NCI-H2029 (cell line): ENCODE results near the gene EXD3.
"Not testable (repeated sequence)": the region's sequence is repeated elsewhere in the genome, so short reads cannot be mapped to it uniquely, and the experiment has no call there.

Experiments
- DNase-seq: peaks from one replicate; lab custom pipeline; 2025; lab: John Stamatoyannopoulos, UW

Gene EXD3

DNA sequence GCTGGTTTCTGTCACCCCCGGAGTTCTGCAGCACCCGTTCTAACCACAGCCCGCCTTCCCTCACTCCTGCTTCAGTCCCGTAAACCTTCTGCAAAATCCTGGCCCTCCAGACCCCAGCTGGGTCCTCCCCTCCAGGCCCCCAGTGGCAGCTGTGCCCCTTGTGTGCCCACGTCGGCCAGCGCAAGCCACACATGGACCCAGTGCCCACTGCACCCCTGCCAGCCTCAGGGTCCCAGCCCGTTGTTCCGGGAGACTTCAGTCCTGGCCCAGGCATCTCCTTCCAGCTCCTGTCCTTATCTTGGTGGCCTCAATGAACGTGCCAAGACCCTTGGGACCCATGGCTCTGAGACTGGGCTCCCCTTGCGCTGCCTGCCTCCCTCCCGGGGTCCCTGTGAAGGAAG lies 43.2 kb downstream of the EXD3 start:
- no peak for DNase-seq

DNA sequence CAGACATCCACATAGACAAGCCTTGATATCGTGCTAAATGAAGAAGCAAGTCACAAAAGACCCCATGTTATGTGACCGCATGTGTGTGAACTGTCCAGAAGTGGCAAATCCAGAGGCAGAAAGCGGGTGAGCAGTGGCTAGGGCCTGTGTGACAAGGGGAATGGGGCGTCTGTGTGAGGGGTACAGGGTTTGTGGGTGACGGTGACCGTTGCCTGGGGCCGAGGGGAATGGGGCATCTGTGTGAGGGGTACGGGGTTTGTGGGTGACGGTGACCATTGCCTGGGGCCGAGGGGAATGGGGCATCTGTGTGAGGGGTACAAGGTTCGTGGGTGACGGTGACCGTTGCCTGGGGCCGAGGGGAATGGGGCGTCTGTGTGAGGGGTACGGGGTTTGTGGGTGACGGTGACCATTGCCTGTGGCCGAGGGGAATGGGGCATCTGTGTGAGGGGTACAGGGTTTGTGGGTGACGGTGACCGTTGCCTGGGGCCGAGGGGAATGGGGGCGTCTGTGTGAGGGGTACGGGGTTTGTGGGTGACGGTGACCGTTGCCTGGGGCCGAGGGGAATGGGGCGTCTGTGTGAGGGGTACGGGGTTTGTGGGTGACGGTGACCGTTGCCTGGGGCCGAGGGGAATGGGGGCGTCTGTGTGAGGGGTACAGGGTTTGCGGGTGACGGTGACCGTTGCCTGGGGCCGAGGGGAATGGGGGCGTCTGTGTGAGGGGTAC lies 44.1 kb downstream of the EXD3 start:
- not testable (repeated sequence) for DNase-seq

DNA sequence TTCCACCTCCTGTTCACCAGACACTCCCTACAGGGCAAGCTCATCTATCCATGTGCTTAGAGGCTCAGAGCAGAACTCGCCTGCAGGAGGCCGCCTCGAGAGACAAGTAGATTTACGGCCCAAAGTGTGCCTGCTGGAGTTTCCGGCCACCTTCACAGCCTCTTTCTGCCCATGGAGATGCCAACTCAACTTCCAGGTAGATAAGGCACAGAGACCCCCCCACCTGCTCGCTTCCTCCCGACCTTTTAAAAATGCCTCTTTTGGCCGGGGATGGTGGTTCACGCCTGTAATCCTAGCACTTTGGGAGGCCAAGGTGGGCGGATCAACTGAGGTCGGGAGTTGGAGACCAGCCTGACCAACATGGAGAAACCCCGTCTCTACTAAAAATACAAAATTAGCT lies 46.6 kb downstream of the EXD3 start:
- no peak for DNase-seq

DNA sequence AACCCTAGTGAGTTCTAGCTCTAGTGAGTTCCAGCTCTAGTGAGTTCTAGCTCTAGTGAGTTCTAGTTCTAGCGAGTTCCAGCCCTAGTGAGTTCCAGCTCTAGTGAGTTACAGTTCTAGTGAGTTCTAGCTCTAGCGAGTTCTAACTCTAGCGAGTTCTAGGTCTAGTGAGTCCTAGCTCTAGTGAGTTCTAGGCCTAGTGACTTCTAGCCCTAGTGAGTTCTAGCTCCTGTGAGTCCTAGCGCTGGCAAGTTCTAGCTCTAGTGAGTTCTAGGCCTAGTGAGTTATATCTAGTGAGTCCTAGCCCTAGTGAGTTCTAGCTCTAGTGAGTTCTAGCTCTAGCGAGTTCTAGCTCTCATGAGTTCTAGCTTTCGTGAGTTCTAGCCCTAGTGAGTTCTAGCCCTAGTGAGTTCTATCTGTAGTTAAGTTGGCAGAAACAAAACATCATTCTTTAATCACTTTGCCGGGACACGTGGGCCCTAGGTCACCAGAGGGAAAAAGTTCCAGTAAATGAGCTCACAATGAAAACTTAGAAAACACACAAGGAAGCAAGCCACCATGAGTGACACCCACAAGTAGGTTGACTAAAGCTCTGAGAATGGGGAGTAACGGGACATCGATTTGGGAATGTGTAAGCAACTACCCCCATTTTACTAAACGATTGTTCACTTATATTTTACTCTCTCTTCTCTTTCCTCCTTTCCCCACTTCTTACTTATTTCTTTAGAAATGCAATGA lies 47.5 kb downstream of the EXD3 start:
- no peak for DNase-seq

DNA sequence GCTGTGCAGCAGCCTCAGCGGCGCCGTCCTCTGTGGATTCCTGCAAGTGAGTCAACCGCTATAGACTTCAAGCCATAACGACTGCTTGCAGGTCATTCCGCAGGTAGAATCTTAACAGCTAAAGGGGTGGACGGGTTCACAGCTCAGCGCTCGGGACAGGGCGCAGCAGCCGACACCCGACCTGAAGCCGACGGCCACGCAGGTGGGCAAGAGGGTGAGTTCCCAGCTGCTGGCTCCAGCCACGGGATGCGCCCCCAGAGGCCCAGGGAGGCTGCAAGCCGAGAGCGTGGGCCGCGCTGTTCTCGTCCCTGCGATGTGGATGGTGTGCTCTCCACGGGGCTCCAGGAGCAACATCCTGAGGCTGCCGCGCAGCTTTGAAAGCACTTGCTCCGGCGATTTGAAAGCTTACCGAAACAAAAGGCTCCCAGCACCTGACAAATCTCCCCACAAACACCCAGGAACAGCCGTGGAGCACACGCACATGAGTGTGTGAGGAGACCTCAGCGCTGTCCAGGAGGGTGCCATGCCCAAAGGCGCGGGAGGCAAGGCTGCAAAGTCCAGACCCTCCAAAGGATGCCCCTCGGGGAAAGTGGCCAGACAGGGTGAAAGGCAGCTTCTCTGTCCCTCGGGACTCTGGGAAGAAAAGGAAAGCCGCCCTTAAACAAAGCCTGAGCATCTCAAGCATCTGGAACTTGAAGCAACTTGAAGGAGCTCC lies 48.7 kb downstream of the EXD3 start:
- no peak for DNase-seq

DNA sequence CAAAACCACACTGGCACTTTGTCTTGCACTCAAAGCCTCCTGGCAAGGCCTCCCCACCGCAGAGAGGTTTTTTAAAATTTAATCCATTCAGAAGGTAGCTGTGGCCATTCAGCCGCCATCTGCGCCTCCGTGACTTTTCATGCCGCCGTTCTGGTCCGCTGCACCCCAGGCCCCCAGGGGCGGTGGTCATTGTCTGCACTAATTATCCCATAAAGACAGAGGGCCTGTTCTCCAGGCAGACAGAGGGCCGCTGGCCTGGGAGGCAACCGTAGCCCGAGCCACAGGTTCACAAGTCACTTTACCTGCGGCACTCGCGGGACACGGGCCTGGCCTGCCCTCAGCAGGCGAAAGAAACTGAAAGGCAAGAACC lies 49.4 kb downstream of the EXD3 start:
- DNase-seq, result no peak

DNA sequence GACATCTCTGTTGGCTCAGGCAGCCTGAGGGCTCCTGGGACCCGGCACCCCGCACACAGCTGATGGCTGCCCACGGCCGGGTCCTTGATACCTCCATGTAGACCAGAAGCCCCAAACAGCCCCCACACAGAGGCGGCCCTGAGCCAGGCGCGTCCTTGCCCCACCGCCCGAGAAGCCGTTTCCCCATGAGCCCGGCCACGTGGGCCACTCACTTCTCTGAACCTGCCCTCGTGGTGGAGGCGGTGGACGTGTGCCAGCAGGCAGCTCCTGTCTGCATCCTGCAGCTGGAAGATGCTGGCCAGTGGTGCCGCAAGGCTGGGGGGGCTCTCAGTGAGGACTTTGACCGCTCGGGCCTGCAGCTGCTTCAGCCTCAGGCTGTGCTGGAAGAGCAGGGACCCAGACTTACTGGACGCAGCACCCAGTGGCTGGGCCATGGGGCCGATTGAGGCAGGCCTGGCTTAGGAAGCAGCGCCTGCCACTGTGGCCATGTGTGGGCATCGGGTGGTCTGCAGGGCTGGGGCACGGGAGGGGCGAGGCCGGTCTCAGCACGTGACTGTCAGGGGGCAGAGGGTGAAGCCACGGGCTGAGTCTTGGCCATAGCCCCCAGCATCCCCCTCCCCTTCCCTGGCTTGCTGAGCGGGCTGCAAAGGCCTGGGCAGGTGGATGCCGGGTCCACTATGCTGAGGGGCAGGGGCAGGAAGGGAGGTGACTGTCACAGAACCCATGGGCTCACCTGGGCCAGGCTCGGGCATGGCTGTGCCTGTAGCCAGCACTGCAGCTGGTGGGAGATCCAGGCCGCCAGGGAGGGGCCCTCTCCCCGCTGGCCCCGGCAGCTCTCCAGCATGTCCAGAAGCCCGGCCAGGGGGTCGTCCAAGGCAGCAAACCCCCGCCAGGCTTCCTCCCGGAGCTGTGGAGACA lies 50.0 kb downstream of the EXD3 start:
- peak; percentile 21 for DNase-seq

DNA sequence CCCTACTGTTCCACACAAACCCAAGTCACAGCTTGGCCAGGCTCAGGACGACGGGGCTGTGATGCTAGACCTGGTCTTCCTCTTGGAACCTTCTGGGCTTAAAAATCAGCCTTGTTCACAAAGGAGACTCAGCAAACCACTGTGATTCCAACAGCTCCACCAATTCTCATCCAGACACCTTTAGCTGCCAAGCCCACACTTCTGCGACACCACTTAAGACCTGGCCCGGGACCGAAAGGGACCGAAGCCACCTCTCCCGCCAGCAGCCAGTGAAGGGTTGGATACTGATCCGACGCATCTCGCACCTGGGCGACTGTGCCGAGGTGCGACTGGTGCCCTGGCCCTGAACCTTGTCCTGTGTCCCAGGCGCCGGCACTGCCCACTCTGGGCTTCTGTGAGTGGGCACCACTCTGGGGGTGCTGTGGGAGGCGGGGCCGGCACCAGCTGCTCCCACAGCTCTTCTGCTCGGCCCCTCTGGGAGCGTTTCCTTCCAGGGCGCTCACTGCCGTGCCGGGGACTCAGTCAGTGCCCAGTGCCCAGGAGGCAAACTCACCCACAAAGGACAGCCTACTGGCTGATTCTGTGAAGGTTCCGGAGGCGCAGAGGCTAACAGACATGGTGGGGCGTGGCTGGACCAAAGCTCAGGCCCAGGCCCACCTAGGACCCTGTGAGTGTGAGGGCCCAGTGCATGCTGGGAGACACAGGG lies 50.9 kb downstream of the EXD3 start:
- DNase-seq, result no peak

DNA sequence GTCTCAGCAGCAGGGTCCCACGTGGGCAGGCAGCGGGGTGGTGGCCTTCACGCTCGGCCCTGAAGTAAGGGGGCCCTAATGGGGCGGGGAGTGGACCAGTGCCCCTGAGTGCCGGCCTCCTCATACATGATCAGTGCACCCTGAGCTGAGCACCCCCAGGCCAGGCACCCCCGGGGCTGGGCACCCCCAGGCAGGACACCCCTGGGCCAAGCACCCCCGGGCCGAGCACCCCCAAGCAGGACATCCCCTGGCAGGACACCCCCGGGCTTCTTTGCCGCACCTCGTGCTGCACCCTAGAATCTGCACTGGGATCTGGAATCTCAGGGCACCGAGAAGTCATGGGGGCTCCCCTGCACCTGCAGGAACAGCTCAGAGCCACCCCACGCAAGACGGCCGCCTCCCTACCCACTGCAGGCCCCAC lies 51.4 kb downstream of the EXD3 start:
- no peak for DNase-seq

DNA sequence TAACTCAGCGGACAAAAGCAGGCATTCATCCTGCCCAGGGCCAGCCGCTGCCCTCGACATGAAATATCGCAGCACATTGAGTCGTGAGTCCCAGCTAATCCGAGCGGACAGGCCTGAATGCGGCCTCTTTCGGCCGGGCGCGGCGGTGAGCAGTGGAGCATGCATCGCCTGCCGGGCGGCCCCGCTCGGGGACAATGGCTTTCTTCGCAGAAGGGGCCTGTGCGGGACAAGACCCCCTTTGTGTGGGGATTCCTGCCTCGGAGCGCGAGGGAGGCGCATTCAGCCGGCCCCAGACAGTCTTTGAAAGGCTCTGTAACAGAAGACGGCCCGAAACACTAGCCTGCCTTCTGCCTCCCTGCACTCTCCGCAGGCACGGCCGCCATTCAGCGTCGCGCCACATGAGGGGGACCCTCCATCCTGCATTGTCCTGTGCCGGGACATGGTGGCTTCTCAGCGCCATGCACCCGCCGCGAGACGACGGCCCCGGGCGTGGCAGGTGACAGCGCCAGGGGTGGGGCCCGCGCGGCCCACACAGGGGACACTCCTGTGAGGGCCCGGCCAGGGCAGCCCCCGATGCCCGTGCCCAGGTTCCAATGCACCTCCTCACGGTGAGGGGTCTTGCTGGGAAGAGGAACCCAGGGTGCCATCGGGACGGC lies 52.0 kb downstream of the EXD3 start:
- DNase-seq, result no peak

DNA sequence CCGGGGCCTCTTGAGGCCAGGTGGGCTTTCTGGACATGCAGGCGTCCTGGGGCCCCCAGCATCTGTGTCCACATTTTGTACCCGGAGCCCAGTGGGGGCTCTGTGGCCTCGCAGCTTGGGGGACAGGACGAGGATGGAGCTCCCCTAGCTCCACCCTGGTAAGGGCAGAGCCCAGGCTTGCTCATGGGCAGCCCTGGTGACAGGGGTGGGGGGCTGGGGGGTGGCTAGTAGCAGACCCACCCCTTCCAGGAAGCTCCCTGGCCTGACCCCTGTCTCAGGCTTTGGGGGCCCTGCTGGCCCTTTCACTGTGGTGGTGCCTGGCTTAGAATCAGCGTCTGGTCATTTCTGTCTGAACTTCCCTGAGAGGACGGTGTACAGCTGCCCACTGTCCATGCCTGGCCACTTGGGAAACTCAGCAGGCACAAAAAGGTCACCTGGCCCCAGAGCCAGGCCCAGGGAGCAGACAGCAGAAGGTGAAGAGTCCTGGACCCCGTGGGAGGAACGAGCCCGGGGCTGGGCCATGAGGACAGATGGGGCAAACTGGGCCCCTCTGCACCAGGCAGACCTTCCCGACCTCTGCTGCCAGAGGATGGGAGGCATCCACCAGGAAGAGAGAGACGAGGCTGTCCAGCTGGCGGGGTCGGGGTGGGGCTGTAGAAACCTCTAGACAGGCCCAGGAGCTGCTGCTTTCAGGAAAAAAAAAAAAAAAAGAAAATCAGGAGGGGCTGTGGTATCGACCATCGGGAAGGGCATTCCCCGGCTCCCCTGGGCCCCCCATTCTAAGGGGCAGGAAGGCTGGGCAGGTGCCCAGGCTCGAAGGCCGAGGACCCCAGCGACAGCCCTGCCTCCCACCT lies 52.8 kb downstream of the EXD3 start:
- no peak for DNase-seq

DNA sequence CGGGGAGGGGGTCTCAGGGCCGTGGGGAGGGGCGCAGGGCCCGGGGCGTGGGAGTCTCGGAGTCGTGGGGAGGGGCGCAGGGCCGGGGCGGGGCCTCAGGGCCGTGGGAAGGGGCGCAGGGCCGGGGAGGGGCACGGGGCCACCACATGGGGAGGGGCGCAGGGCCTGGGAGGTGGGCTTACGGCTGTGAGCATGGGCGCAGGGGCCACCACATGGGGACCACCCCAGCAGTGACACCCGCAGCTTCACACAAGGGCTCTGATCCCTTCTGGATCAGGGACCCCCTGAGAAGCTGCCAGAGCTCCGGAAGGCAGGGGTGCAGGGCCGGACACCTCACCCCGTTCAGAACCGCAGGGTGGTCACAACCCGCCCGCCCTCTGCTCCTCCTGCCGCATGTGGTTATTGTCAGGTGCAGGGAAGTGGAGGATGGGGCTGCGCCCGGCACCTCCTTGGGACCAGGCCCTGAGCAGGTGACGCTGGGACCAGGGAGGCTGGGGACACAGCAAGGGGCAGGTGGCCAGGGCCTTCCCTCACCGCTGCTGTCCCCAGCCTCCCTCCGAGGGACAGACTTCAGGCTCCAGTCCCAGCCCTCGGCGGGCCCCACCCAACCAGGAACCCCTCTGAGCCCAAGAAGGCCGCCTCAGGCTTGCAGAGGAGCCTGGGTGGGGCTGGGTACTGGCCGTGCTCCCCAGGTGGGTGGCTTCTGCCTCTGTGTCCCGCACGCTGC lies 53.7 kb downstream of the EXD3 start:
- DNase-seq, result no peak

DNA sequence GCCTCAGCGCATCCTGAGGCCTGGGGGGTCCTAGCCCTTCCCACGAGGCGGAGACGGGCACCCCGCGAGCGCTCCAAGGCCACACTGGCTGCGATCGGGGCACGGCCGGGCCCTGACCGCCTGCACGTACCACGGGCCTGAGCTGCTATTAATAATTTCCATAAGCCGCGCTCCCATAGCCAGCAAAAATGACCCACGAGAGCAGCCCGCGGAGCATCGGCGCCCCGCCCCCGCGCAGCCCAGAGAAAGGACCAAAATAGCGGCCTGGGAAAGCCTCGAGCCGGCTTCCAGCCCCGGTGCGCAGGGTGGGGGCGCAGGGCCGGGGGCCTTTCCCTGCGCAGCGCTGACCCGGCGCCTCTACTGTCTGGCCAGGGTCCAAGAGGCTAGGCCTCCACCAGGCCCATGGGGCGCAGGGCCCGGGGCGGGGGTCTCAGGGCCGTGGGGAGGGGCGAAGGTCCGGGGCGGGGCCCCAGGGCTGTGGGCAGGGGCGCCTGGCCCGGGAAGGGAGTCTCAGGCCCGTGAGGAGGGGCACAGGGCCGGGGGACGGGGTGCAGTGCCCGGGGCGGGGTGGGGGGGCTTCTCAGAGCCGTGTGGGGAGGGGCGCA lies 54.4 kb downstream of the EXD3 start:
- DNase-seq, result no peak

DNA sequence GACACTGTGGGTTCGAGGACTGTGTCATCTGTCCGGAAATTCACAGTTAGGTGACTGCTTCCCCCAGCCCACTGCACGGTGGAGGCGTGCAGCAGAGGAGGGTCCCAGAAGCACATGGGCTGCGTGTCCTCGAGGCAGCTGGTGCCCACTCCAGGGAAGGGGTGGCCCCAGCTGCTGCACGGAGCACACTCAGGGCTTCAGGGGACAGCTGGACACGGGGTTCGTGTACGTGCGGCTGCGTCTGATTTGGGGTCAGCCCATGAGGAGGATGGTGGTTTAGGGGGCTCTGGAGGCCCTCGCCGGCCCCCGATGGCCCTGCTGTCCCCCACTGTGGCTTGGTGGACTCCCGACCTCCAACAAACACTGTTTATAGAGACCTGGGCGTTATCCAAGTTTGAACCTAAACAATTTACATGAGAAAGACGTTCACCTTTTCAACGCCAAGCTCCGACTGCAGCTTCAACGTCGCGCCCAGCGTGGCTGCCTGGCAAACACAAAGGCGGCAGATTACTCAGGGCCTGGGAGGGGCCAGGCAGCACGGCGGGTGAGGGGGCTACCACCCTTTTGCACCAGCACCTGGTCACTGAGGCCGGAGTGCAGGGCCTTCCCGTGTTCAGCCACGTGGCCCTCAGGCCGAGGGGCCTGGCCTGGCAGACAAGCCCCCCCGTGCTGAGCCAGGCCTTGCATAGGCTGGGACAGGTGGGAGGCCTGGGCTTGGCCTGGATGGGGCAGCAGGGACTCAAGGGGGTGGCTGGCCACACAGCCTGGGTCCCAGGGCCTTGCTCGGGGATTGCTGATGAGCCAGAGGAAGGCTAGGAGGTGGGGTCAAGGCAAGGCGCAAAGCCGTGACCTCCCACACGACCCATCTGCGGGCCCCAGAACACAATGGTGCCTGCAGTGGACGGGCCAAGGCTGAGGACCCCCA lies 55.2 kb downstream of the EXD3 start:
- DNase-seq, result no peak

DNA sequence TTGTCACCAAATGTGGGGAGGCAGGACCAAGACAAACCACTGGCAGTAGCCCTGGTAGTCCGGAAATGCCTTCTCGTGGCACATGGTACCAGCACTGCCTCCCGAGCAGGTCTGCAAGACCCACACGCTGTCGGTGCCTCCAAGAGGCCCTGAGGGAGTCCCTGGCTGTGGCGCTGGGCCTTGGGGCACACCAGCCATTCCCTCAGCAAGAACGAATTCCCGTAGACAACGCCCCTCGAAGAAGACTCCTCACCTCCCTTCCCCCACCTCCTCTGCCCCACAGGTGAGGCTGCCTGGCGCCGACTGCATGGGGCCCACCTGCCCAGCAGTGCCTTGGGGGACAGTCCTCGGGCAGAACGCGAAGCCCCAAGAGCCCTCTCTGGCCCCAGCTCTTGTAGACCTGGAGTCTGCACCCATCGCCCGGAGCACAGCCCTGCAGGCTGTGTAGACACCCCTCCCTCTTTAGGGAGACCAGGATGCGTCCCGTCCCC lies 56.0 kb downstream of the EXD3 start:
- no peak for DNase-seq

DNA sequence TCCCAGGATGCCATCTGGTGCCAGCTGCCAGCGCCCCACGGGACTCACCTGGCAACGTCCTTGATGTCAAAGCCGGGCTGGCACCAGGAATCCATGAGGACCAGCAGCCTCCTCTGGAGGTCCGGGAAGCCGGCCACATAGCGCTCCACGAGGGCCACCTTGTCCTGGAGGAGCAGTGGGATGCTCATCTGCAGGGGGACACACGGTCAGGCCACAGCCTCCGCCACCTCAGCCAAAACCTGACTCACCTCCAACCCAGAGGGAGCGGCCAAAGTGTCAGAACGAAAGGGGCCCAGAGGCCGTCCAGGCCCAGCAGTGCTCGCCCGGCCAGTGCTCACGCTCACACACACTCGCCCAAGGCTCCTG lies 56.5 kb downstream of the EXD3 start:
- DNase-seq, result no peak
